B cell (primary cell): ENCODE results near the gene PBXIP1. TPM values are rescaled to one million over a fixed set of nuclear protein-coding genes. Genes with fewer than 3 reads are reported as not detected.
A peak's percentile ranks its signal among the peaks of the same experiment; 100 is the strongest.

Source experiments
- ATAC-seq: fragments of 200-7000 bp; cut with Tn5 transposase; one replicate; pipeline ENCODE4 v1.10.0; 2021; ENCODE audit warnings: low read depth, mild to moderate bottlenecking, moderate number of reproducible peaks, moderate library complexity
- CTCF ChIA-PET: fragments of 350-600 bp; sonication (Branson Sonifier 250); formaldehyde crosslinking; loops from one replicate; lab custom pipeline; 2021; ENCODE audit warnings: antibody characterized with exemption, inconsistent platforms; lab: Charles Lee
- POLR2A ChIA-PET: fragments of 350-600 bp; sonication (Branson Sonifier 250); formaldehyde crosslinking; loops from one replicate; lab custom pipeline; 2021; ENCODE audit warnings: antibody characterized with exemption; lab: Charles Lee
- DNase-seq: peaks from one replicate; pipeline ENCODE4 v3.0.0; 2013
- H2AFZ ChIP-seq: 2 replicates; pipeline ENCODE4 v1.6.1; 2012; ENCODE audit warnings: mild to moderate bottlenecking, low read depth, low read length; ENCODE audit not compliant: insufficient read depth, poor library complexity, severe bottlenecking
- H3K27ac ChIP-seq, 2 donors: 1 replicate in 1 of 2; 2 replicates in 1 of 2; pipeline ENCODE4 v1.5.1; 2012 to 2013; ENCODE audit warnings: low read length in 2 of 2, mild to moderate bottlenecking in 2 of 2, moderate library complexity in 1 of 2
- H3K27me3 ChIP-seq, 4 experiments: fragments of 200-600 bp in 1 of 4; sonication (generic) in 1 of 4; replicated peaks in 1 of 4; 1 replicate in 2 of 4; 2 replicates in 2 of 4; pipeline versions ENCODE4 v1.6.1 to v1.7.0; 2013 to 2016; ENCODE audit warnings: low read length in 3 of 4, mild to moderate bottlenecking in 2 of 4, mixed read lengths in 1 of 4, moderate library complexity in 1 of 4; ENCODE audit not compliant: insufficient read depth in 4 of 4, control insufficient read depth in 3 of 4; ENCODE audit errors: control extremely low read depth in 1 of 4
- H3K36me3 ChIP-seq, 2 experiments: replicated peaks in 1 of 2; 1 replicate in 1 of 2; 2 replicates in 1 of 2; pipeline versions ENCODE4 v1.6.1 to v1.7.1; 2013; ENCODE audit warnings: low read length in 1 of 2; ENCODE audit not compliant: insufficient read depth in 2 of 2, control insufficient read depth in 1 of 2; ENCODE audit errors: control extremely low read depth in 1 of 2, extremely low read depth in 1 of 2
- H3K4me1 ChIP-seq, 2 donors: fragments of 200-600 bp in 1 of 2; sonication (generic) in 1 of 2; 1 replicate in 1 of 2; 2 replicates in 1 of 2; pipeline versions ENCODE4 v1.5.1 to v1.6.1; 2013 to 2017; ENCODE audit warnings: low read length in 2 of 2; ENCODE audit not compliant: control insufficient read depth in 2 of 2, insufficient read depth in 2 of 2
- H3K4me2 ChIP-seq: replicated peaks from 2 replicates; pipeline ENCODE3; 2012; ENCODE audit warnings: mild to moderate bottlenecking, low read depth, low read length; ENCODE audit not compliant: poor library complexity, severe bottlenecking
- H3K4me3 ChIP-seq, 5 experiments: fragments of 200-600 bp in 1 of 5; sonication (generic) in 1 of 5; 1 replicate in 3 of 5; 2 replicates in 2 of 5; pipeline versions ENCODE4 v1.5.1 to v1.7.0; 2011 to 2016; ENCODE audit warnings: low read length in 4 of 5, mild to moderate bottlenecking in 4 of 5, low read depth in 2 of 5, control low read depth in 1 of 5, moderate library complexity in 1 of 5; ENCODE audit not compliant: insufficient read depth in 1 of 5; ENCODE audit errors: control extremely low read depth in 1 of 5, extremely low read depth in 1 of 5
- H3K79me2 ChIP-seq: fragments of 200-600 bp; sonication (generic); one replicate; pipeline ENCODE4 v1.6.0; 2016; ENCODE audit warnings: low read length; ENCODE audit not compliant: control insufficient read depth, insufficient read depth
- H3K9ac ChIP-seq: fragments of 200-600 bp; sonication (generic); 2 replicates; pipeline ENCODE4 v1.6.1; 2017; ENCODE audit warnings: mild to moderate bottlenecking, low read length, moderate library complexity
- H3K9me3 ChIP-seq, 3 donors: one replicate each; pipeline versions ENCODE4 v1.6.1 to v1.7.1; 2013; ENCODE audit warnings: low read length in 2 of 3; ENCODE audit not compliant: control insufficient read depth in 2 of 3, insufficient read depth in 1 of 3; ENCODE audit errors: control extremely low read depth in 1 of 3
- H4K20me1 ChIP-seq: 2 replicates; pipeline ENCODE4 v1.6.0; 2012; ENCODE audit warnings: mild to moderate bottlenecking, low read length; ENCODE audit not compliant: insufficient read depth, control insufficient read depth, poor library complexity, severe bottlenecking
- H3K27ac Mint-ChIP-seq: one replicate; pipeline ENCODE4 v1.8.0; 2021; ENCODE audit warnings: mixed read lengths
- H3K27me3 Mint-ChIP-seq: one replicate; pipeline ENCODE4 v1.8.0; 2021; ENCODE audit warnings: mixed read lengths
- H3K4me1 Mint-ChIP-seq: one replicate; pipeline ENCODE4 v1.8.0; 2021; ENCODE audit warnings: mixed read lengths
- H3K4me3 Mint-ChIP-seq: one replicate; pipeline ENCODE4 v1.8.0; 2021; ENCODE audit warnings: mixed read lengths
- H3K9me3 Mint-ChIP-seq: one replicate; pipeline ENCODE4 v1.8.0; 2022; ENCODE audit warnings: mixed read lengths; ENCODE audit not compliant: insufficient read depth
- EZH2 ChIP-seq: IDR thresholded peaks from 2 replicates; pipeline ENCODE4 v1.6.1; 2012; ENCODE audit warnings: borderline replicate concordance, low read depth, mild to moderate bottlenecking, moderate library complexity, low read length; ENCODE audit not compliant: insufficient read depth, poor library complexity, severe bottlenecking
- WGBS: methylation state at CpG from one replicate; pipeline ENCODE4 v1.1.5; 2013; ENCODE audit warnings: missing lambda C conversion rate; ENCODE audit not compliant: insufficient coverage; 5-methylcytosine and 5-hydroxymethylcytosine counted together
- intact Hi-C: fragments of 100-400 bp; cut with micrococcal nuclease; formaldehyde crosslinking; loops from one replicate; pipeline ENCODE4 v1.10.0; 2022
- polyA minus RNA-seq: library from RNA; depleted of rRNA, polyadenylated mRNA; stranded (reverse); fragments of >200 nt; gene quantifications from 2 replicates; pipeline ENCODE4 v1.2.3, GENCODE V29; 2012
- polyA plus RNA-seq: library from polyadenylated mRNA; depleted of rRNA; stranded (reverse); fragments of >200 nt; gene quantifications from 2 replicates; pipeline ENCODE4 v1.2.3, GENCODE V29; 2012
- total RNA-seq, 2 donors: library from RNA; stranded (reverse); fragments of 120-200 nt in 1 of 2; gene quantifications; 1 replicate in 1 of 2; 2 replicates in 1 of 2; pipeline versions ENCODE4 v1.2.3 to v1.2.4, GENCODE V29; 2013 to 2022
- TF ChIP-seq, protein P1 (sequence below): fragments of 200-600 bp; IDR thresholded peaks from one replicate; pipeline ENCODE4 v1.8.0; 2022; ENCODE audit warnings: antibody characterized with exemption, mild to moderate bottlenecking

The PBXIP1 gene, protein sequence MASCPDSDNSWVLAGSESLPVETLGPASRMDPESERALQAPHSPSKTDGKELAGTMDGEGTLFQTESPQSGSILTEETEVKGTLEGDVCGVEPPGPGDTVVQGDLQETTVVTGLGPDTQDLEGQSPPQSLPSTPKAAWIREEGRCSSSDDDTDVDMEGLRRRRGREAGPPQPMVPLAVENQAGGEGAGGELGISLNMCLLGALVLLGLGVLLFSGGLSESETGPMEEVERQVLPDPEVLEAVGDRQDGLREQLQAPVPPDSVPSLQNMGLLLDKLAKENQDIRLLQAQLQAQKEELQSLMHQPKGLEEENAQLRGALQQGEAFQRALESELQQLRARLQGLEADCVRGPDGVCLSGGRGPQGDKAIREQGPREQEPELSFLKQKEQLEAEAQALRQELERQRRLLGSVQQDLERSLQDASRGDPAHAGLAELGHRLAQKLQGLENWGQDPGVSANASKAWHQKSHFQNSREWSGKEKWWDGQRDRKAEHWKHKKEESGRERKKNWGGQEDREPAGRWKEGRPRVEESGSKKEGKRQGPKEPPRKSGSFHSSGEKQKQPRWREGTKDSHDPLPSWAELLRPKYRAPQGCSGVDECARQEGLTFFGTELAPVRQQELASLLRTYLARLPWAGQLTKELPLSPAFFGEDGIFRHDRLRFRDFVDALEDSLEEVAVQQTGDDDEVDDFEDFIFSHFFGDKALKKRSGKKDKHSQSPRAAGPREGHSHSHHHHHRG
- 212 and 219 TPM in 2 replicates for total RNA-seq
- 133 TPM for total RNA-seq (2013)
- polyA plus RNA-seq, result 77.6 and 88.8 TPM in 2 replicates
- 160 and 166 TPM in 2 replicates for polyA minus RNA-seq

DNA sequence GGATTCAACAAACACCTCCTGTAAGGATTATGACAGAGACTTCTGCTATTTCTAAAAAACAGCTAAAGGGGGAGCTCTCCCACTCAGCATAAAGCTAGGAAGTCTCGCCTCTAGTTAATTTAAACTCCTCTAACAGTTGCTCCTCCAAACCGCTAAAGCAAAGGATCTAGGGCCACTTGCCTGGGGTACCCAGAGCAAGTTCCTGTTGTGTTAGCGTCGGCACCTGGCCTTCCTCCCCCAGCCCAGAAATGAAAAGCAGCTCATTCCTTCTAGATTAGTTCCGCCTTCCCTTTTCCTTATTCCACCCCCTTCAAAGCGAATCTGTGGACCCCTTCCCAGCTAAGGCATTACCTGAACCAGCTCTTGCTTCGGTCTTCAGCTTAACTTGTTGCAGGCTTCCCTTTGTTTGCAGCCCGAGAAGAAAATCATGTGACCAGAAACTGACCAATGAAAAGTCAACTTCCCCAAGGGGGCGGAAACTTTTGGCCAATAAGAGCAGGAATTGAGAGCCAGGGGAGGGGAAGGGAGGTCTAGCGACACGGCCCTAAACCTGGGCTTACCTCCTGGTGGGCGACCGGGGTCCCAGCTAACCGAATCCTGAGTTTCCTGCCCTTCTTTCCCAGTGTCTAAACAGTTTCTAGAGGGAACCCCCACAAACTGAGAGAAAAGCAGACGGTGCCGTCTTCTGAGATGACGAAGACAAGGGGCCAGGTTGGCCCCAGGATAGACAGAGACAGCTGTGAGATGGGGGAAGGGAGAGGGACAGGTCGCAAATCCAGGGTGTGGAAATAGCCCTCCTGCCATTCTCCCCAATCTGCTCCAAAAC is at the start of gene PBXIP1:
Gene PBXIP1, minus strand, starts transcription at position 382 of the 826 bp plus-strand sequence. CDS start 2,378 bp downstream, outside the sequence.
- ATAC-seq, result peak; percentile 68
- Mint-ChIP-seq H3K27me3 (no peaks in the 10 kb centered on the region), H3K4me1 (peaks cover 72% of the 10 kb centered on the region), H3K9me3 (no peaks in the 10 kb centered on the region), H3K4me3 (peak within 1 kb of the TSS; percentile 92), H3K27ac (peak within 1 kb of the TSS; percentile 96)
- Histone ChIP-seq H3K27me3 (no peaks in the 10 kb centered on the region), H3K4me1 (peaks cover 59 to 68% of the 10 kb centered on the region in 2 donors), H2AFZ (peak within 1 kb of the TSS; percentile 63), H3K36me3 (peaks cover 0 to 34% of the 10 kb centered on the region in 2 experiments), H3K4me3 (peak within 1 kb of the TSS; percentile 71 to 97 (median 83)), H3K9ac (peak within 1 kb of the TSS; percentile 97), H3K9me3 (no peaks in the 10 kb centered on the region), H3K79me2 (peaks cover 94% of the 10 kb centered on the region), H4K20me1 (peaks cover 70% of the 10 kb centered on the region), H3K4me2 (peak within 1 kb of the TSS; percentile 85), H3K27ac (peak within 1 kb of the TSS; percentile 99)
- WGBS, result 0% methylated on average over 15 of the region's 18 CpGs
- TF ChIP-seq EZH2, result no peak
- TF ChIP-seq, protein P1, sequence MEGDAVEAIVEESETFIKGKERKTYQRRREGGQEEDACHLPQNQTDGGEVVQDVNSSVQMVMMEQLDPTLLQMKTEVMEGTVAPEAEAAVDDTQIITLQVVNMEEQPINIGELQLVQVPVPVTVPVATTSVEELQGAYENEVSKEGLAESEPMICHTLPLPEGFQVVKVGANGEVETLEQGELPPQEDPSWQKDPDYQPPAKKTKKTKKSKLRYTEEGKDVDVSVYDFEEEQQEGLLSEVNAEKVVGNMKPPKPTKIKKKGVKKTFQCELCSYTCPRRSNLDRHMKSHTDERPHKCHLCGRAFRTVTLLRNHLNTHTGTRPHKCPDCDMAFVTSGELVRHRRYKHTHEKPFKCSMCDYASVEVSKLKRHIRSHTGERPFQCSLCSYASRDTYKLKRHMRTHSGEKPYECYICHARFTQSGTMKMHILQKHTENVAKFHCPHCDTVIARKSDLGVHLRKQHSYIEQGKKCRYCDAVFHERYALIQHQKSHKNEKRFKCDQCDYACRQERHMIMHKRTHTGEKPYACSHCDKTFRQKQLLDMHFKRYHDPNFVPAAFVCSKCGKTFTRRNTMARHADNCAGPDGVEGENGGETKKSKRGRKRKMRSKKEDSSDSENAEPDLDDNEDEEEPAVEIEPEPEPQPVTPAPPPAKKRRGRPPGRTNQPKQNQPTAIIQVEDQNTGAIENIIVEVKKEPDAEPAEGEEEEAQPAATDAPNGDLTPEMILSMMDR, result peak; percentile 39
- intact Hi-C loops, result loop anchor here (1.0 to 5.0 kb wide), 7 partner anchors 12 to 349 kb away; partner anchors contain the start of genes ADAR, CKS1B and EFNA4
- ChIA-PET CTCF (interaction anchor here (0.7 to 6.1 kb wide), 20 partner anchors 11 to 396 kb away, joined by 3 to 46 read pairs (median 8); partner anchors contain the start of genes ADAM15, EFNA4, FLAD1 and PMVK), POLR2A (interaction anchor here (0.8 to 3.4 kb wide), 9 partner anchors 10 to 62 kb away, joined by 3 to 26 read pairs (median 4); partner anchors contain the start of genes CKS1B, PMVK and SHC1)
- DNase-seq, result peak; percentile 94
